SK-N-SH (cell line): ENCODE data around the gene ARAP1. TPM values are rescaled to one million over a fixed set of nuclear protein-coding genes. Genes with fewer than 3 reads are reported as not detected.

Source experiments
- CTCF ChIA-PET: fragments of 300-600, 350-600 bp; formaldehyde crosslinking; extraction: SDS; loops from one replicate; lab custom pipeline; 2021; lab: Yijun Ruan, JAX
- POLR2A ChIA-PET: fragments of 350-600 bp; sonication (Branson Sonifier 250); formaldehyde crosslinking; extraction: SDS; loops from one replicate; lab custom pipeline; 2020; ENCODE audit warnings: antibody characterized with exemption, inconsistent platforms; lab: Yijun Ruan, JAX
- DNase-seq: peaks from one replicate; pipeline ENCODE4 v3.0.0; 2012
- H2AFZ ChIP-seq: fragments of 200-600 bp; sonication (generic); 2 replicates; pipeline ENCODE4 v1.8.1; 2016; ENCODE audit warnings: antibody characterized with exemption, mild to moderate bottlenecking, low read depth
- H3F3A ChIP-seq: fragments of 200-600 bp; sonication (generic); replicated peaks from 2 replicates; pipeline ENCODE3; 2016; ENCODE audit warnings: antibody characterized with exemption, mild to moderate bottlenecking; ENCODE audit not compliant: insufficient read depth
- H3K27ac ChIP-seq, 2 experiments: fragments of 200-500 bp in 1 of 2; fragments of 200-600 bp in 1 of 2; sonication (Bioruptor generic) in 1 of 2; sonication (generic), shearing (Covaris generic) in 1 of 2; 2 replicates each; pipeline versions ENCODE4 v1.5.1 to v1.6.1; 2014 to 2016; ENCODE audit warnings: low read depth in 2 of 2, inconsistent platforms in 1 of 2, low read length in 1 of 2, mild to moderate bottlenecking in 1 of 2, mixed read lengths in 1 of 2
- H3K27me3 ChIP-seq: fragments of 200-600 bp; sonication (generic), shearing (Covaris generic); 2 replicates; pipeline ENCODE4 v1.6.1; 2016; ENCODE audit warnings: mixed run types; ENCODE audit not compliant: insufficient read depth
- H3K36me3 ChIP-seq, 2 experiments: fragments of 200-500 bp in 1 of 2; fragments of 200-600 bp in 1 of 2; sonication (Bioruptor generic) in 1 of 2; sonication (generic) in 1 of 2; replicated peaks in 1 of 2; 2 replicates each; pipeline versions ENCODE3 to v1.5.1; 2014 to 2016; ENCODE audit warnings: low read length in 1 of 2, mild to moderate bottlenecking in 1 of 2; ENCODE audit not compliant: insufficient read depth in 2 of 2, control insufficient read depth in 1 of 2
- H3K4me1 ChIP-seq, 2 experiments: fragments of 200-500 bp in 1 of 2; fragments of 200-600 bp in 1 of 2; sonication (Bioruptor generic) in 1 of 2; sonication (generic), shearing (Covaris generic) in 1 of 2; 2 replicates each; pipeline versions ENCODE4 v1.5.1 to v1.6.1; 2014 to 2016; ENCODE audit warnings: low read depth in 1 of 2, low read length in 1 of 2, mixed run types in 1 of 2; ENCODE audit not compliant: insufficient read depth in 2 of 2, control insufficient read depth in 1 of 2
- H3K4me2 ChIP-seq: fragments of 200-600 bp; sonication (generic), shearing (Covaris generic); 2 replicates; pipeline ENCODE4 v1.6.1; 2017; ENCODE audit warnings: mixed run types
- H3K4me3 ChIP-seq, 2 experiments: fragments of 200-500 bp in 1 of 2; fragments of 200-600 bp in 1 of 2; sonication (Bioruptor generic) in 1 of 2; sonication (generic), shearing (Covaris generic) in 1 of 2; 2 replicates each; pipeline versions ENCODE4 v1.5.1 to v1.8.1; 2014 to 2016; ENCODE audit warnings: low read depth in 2 of 2, inconsistent platforms in 1 of 2, low read length in 1 of 2, mild to moderate bottlenecking in 1 of 2, mixed read lengths in 1 of 2, moderate library complexity in 1 of 2
- H3K79me2 ChIP-seq: fragments of 200-600 bp; sonication (generic); 2 replicates; pipeline ENCODE4 v1.8.1; 2017; ENCODE audit warnings: mild to moderate bottlenecking; ENCODE audit not compliant: insufficient read depth
- H3K9ac ChIP-seq: fragments of 200-600 bp; sonication (generic); 2 replicates; pipeline ENCODE4 v1.6.1; 2017; ENCODE audit warnings: mixed run types
- H3K9me2 ChIP-seq: fragments of 200-600 bp; sonication (generic); 2 replicates; pipeline ENCODE4 v1.6.1; 2017; ENCODE audit warnings: mixed run types
- H3K9me3 ChIP-seq: fragments of 200-600 bp; sonication (generic); 2 replicates; pipeline ENCODE4 v1.6.1; 2017; ENCODE audit warnings: mixed run types, mild to moderate bottlenecking, moderate library complexity
- H4K20me1 ChIP-seq: fragments of 200-600 bp; sonication (generic); 2 replicates; pipeline ENCODE4 v1.6.1; 2017; ENCODE audit warnings: mild to moderate bottlenecking, mixed run types; ENCODE audit not compliant: insufficient read depth
- EP300 ChIP-seq, 2 experiments: IDR thresholded peaks; 2 replicates each; pipeline versions ENCODE4 v1.4.0 to v1.6.1; 2012; ENCODE audit warnings: borderline replicate concordance in 1 of 2, low read depth in 1 of 2, low read length in 1 of 2
- FOXM1 ChIP-seq: IDR thresholded peaks from 2 replicates; pipeline ENCODE4 v1.4.0; 2012; ENCODE audit warnings: low read depth, mild to moderate bottlenecking
- MEF2A ChIP-seq: IDR thresholded peaks from 2 replicates; pipeline ENCODE4 v1.4.0; 2012; ENCODE audit warnings: low read depth, borderline replicate concordance
- RFX5 ChIP-seq: IDR thresholded peaks from 2 replicates; pipeline ENCODE4 v1.6.1; 2012; ENCODE audit warnings: mild to moderate bottlenecking, improper control_type of control experiment, low read length
- SIN3A ChIP-seq: IDR thresholded peaks from 2 replicates; pipeline ENCODE4 v1.6.1; 2012; ENCODE audit warnings: low read depth, mild to moderate bottlenecking, low read length, moderate library complexity, borderline replicate concordance
- SMC3 ChIP-seq: IDR thresholded peaks from 2 replicates; pipeline ENCODE4 v1.6.1; 2012; ENCODE audit warnings: low read depth, low read length, improper control_type of control experiment
- TEAD4 ChIP-seq: IDR thresholded peaks from 2 replicates; pipeline ENCODE4 v1.4.0; 2012; ENCODE audit warnings: mild to moderate bottlenecking, borderline replicate concordance; ENCODE audit not compliant: insufficient read depth
- WGBS: methylation state at CpG from one replicate; pipeline ENCODE4 v1.1.6; 2017; ENCODE audit warnings: low lambda C conversion rate; 5-methylcytosine and 5-hydroxymethylcytosine counted together
- polyA plus RNA-seq, 3 experiments: library from polyadenylated mRNA; depleted of rRNA; stranded (reverse); fragments of >200 nt; gene quantifications; 2 replicates each; pipeline ENCODE4 v1.2.3, GENCODE V29; 2012
- TF ChIP-seq, protein P1 (sequence below): IDR thresholded peaks from 2 replicates; pipeline ENCODE4 v1.4.0; 2012; ENCODE audit warnings: low read depth, borderline replicate concordance
- TF ChIP-seq, protein P2 (sequence below): IDR thresholded peaks from 2 replicates; pipeline ENCODE4; 2012
- TF ChIP-seq, protein P3 (sequence below): IDR thresholded peaks from 2 replicates; pipeline ENCODE4 v1.4.0; 2012; ENCODE audit warnings: low read depth
- TF ChIP-seq, protein P4 (sequence below): IDR thresholded peaks from 2 replicates; pipeline ENCODE4 v1.4.0; 2012; ENCODE audit warnings: low read depth, borderline replicate concordance
- TF ChIP-seq, protein P5 (sequence below): fragments of 150-350 bp; IDR thresholded peaks from 2 replicates; pipeline ENCODE4 v1.6.1; 2016; ENCODE audit warnings: mild to moderate bottlenecking, low read depth, low read length
- TF ChIP-seq, protein P6 (sequence below): fragments of 200-600 bp; sonication (generic); IDR thresholded peaks from 2 replicates; pipeline ENCODE4 v1.6.1; 2017; ENCODE audit warnings: antibody characterized with exemption, mild to moderate bottlenecking, moderate library complexity

Gene ARAP1
- polyA plus RNA-seq, 1 of the 3 experiments (the other 2 are of a cell fraction) = 56.6 TPM

DNA sequence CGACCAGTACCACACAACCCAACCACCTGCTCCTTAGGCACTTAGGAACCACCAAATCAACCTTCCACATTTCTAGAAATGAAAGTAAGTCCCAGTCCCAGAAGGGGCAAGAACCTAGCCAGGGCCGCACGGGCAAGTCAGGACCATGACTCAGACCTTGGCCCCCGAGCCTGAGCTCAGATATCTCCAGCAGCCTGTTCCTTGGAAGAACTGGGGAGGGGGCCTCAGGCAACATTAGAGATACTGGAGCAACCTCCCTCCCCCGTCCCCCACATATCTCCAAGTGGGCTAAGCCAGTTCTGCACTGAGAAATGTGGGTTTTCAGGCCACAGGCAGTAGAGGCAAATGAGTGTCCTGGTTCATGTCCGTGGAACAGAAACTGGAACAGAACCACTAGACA is 7.7 kb downstream of the ARAP1 start:
- DNase-seq = no peak
- TF ChIP-seq RFX5 (no peak), SMC3 (no peak), EP300 (IDR thresholded peaks at IDR 0.05; ENCODE audit: borderline replicate concordance in 1 of 2, low read depth in 1 of 2, low read length in 1 of 2) (no peak), FOXM1 (no peak), TEAD4 (no peak), SIN3A (no peak), MEF2A (no peak)
- TF ChIP-seq, protein P1, sequence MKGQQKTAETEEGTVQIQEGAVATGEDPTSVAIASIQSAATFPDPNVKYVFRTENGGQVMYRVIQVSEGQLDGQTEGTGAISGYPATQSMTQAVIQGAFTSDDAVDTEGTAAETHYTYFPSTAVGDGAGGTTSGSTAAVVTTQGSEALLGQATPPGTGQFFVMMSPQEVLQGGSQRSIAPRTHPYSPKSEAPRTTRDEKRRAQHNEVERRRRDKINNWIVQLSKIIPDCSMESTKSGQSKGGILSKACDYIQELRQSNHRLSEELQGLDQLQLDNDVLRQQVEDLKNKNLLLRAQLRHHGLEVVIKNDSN = no peak
- TF ChIP-seq, protein P2, sequence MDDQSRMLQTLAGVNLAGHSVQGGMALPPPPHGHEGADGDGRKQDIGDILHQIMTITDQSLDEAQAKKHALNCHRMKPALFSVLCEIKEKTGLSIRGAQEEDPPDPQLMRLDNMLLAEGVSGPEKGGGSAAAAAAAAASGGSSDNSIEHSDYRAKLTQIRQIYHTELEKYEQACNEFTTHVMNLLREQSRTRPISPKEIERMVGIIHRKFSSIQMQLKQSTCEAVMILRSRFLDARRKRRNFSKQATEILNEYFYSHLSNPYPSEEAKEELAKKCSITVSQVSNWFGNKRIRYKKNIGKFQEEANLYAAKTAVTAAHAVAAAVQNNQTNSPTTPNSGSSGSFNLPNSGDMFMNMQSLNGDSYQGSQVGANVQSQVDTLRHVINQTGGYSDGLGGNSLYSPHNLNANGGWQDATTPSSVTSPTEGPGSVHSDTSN = no peak
- TF ChIP-seq, protein P3, sequence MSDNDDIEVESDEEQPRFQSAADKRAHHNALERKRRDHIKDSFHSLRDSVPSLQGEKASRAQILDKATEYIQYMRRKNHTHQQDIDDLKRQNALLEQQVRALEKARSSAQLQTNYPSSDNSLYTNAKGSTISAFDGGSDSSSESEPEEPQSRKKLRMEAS = no peak
- TF ChIP-seq, protein P4, sequence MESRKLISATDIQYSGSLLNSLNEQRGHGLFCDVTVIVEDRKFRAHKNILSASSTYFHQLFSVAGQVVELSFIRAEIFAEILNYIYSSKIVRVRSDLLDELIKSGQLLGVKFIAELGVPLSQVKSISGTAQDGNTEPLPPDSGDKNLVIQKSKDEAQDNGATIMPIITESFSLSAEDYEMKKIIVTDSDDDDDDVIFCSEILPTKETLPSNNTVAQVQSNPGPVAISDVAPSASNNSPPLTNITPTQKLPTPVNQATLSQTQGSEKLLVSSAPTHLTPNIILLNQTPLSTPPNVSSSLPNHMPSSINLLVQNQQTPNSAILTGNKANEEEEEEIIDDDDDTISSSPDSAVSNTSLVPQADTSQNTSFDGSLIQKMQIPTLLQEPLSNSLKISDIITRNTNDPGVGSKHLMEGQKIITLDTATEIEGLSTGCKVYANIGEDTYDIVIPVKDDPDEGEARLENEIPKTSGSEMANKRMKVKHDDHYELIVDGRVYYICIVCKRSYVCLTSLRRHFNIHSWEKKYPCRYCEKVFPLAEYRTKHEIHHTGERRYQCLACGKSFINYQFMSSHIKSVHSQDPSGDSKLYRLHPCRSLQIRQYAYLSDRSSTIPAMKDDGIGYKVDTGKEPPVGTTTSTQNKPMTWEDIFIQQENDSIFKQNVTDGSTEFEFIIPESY = no peak
- TF ChIP-seq, protein P5, sequence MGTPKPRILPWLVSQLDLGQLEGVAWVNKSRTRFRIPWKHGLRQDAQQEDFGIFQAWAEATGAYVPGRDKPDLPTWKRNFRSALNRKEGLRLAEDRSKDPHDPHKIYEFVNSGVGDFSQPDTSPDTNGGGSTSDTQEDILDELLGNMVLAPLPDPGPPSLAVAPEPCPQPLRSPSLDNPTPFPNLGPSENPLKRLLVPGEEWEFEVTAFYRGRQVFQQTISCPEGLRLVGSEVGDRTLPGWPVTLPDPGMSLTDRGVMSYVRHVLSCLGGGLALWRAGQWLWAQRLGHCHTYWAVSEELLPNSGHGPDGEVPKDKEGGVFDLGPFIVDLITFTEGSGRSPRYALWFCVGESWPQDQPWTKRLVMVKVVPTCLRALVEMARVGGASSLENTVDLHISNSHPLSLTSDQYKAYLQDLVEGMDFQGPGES = no peak
- TF ChIP-seq, protein P6, sequence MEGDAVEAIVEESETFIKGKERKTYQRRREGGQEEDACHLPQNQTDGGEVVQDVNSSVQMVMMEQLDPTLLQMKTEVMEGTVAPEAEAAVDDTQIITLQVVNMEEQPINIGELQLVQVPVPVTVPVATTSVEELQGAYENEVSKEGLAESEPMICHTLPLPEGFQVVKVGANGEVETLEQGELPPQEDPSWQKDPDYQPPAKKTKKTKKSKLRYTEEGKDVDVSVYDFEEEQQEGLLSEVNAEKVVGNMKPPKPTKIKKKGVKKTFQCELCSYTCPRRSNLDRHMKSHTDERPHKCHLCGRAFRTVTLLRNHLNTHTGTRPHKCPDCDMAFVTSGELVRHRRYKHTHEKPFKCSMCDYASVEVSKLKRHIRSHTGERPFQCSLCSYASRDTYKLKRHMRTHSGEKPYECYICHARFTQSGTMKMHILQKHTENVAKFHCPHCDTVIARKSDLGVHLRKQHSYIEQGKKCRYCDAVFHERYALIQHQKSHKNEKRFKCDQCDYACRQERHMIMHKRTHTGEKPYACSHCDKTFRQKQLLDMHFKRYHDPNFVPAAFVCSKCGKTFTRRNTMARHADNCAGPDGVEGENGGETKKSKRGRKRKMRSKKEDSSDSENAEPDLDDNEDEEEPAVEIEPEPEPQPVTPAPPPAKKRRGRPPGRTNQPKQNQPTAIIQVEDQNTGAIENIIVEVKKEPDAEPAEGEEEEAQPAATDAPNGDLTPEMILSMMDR = no peak
- TF ChIP-seq, all 33 proteins: peak for 0
- ChIA-PET POLR2A (no interaction called here), CTCF (interaction anchor here (4.0 kb wide), 1 partner anchor 19 kb away, joined by 20 read pairs; no protein-coding TSS in a partner anchor)
- H3K9ac ChIP-seq = no peak overlapping the region
- H3K36me3 ChIP-seq = no peaks in the 10 kb centered on the region
- H3K27me3 ChIP-seq = no peaks in the 10 kb centered on the region
- H2AFZ ChIP-seq = no peak overlapping the region
- H3K4me1 ChIP-seq = peaks cover 0 to 69% of the 10 kb centered on the region in 2 experiments; a peak in 2 of 4 replicates
- no peaks in the 10 kb centered on the region for H3F3A ChIP-seq
- peaks cover 18% of the 10 kb centered on the region; the same call in 1 of the 2 replicates for H3K79me2 ChIP-seq
- H3K4me3 ChIP-seq = no peak overlapping the region
- no peak overlapping the region for H3K27ac ChIP-seq
- 57% methylated on average over 3 of the region's 6 CpGs for WGBS
- no peaks in the 10 kb centered on the region for H3K9me2 ChIP-seq
- H4K20me1 ChIP-seq = no peaks in the 10 kb centered on the region; the same call in 1 of the 2 replicates
- H3K9me3 ChIP-seq = no peaks in the 10 kb centered on the region
- no peak overlapping the region for H3K4me2 ChIP-seq
